ENCODE data around the gene KIAA1755.

KIAA1755 gene

DNA sequence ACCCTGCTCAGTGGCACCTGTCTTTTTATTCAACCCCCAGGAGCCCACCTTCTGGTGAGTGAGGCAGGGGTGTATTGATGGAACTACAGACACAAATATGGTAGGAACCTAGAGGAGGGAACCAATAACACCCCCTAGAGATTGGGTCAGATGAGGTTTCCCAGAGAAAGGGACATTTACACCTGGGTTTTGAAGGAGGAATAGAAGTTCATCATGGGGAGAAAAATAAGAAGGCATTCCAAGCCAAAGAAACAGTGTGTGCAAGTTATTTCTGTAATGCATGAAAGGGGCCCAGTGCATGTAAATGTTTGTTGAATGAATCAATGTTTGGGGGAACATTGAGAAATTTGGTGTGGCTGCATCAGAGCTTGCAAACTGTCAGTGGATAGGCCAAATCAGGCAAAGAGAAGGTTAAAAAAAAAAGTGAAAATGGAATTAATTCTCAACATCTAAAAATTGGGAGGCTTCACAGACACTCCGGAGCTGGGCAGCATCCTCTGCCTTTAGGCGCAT lies 11.1 kb upstream of the KIAA1755 start:
- no peak overlapping the region for H3K4me3 ChIP-seq (ENCODE audit: low read length)
- 0 out of 2 replicates have a peak, but pooled peaks cover 2% of the 10 kb centered on the region for H3K4me1 ChIP-seq (ENCODE audit: insufficient read depth, low read length)
- WGBS: 95% methylated on average over 2 of the region's 2 CpGs
- H3K9ac ChIP-seq (ENCODE audit: low read depth, low read length): no peak overlapping the region
- no peaks in the 10 kb centered on the region for H3K27me3 ChIP-seq (ENCODE audit: insufficient read depth, low read length)
- H3K9me3 ChIP-seq (ENCODE audit: insufficient read depth, low read depth, low read length): no peaks in the 10 kb centered on the region
- no peaks in the 10 kb centered on the region for H3K36me3 ChIP-seq (ENCODE audit: insufficient read depth, low read length)
- no peak overlapping the region for H3K27ac ChIP-seq (ENCODE audit: low read depth, low read length)

GRCh38 chr20:38270869-38271605 lies 10.5 kb upstream of the KIAA1755 start:
- no peaks in the 10 kb centered on the region for H3K9me3 ChIP-seq (ENCODE audit: insufficient read depth, low read depth, low read length)
- H3K27me3 ChIP-seq (ENCODE audit: insufficient read depth, low read length): peaks cover 3% of the 10 kb centered on the region; the same call in 1 of the 2 replicates
- 90% methylated on average over 10 of the region's 10 CpGs for WGBS
- H3K4me3 ChIP-seq (ENCODE audit: low read length): no peak overlapping the region
- H3K4me1 ChIP-seq (ENCODE audit: insufficient read depth, low read length): 0 out of 2 replicates have a peak, but pooled peaks cover 2% of the 10 kb centered on the region
- no peaks in the 10 kb centered on the region for H3K36me3 ChIP-seq (ENCODE audit: insufficient read depth, low read length)
- no peak overlapping the region for H3K9ac ChIP-seq (ENCODE audit: low read depth, low read length)
- H3K27ac ChIP-seq (ENCODE audit: low read depth, low read length): no peak overlapping the region

- Histone ChIP-seq H3K4me3 (ENCODE audit: low read length) (no peak overlapping the region), H3K27ac (ENCODE audit: low read depth, low read length) (no peak overlapping the region), H3K27me3 (ENCODE audit: insufficient read depth, low read length) (peaks cover 3% of the 10 kb centered on the region; the same call in 1 of the 2 replicates), H3K4me1 (ENCODE audit: insufficient read depth, low read length) (no peaks in the 10 kb centered on the region), H3K36me3 (ENCODE audit: insufficient read depth, low read length) (no peaks in the 10 kb centered on the region), H3K9ac (ENCODE audit: low read depth, low read length) (no peak overlapping the region), H3K9me3 (ENCODE audit: insufficient read depth, low read depth, low read length) (no peaks in the 10 kb centered on the region)
- WGBS: 87% methylated on average over 5 of the region's 6 CpGs
Measured at GRCh38 chr20:38269715-38270114, 9.2 kb upstream of the KIAA1755 start.

GRCh38 chr20:38269040-38269439 lies 8.5 kb upstream of the KIAA1755 start:
- Histone ChIP-seq H3K9ac (ENCODE audit: low read depth, low read length) (no peak overlapping the region), H3K36me3 (ENCODE audit: insufficient read depth, low read length) (no peaks in the 10 kb centered on the region), H3K27me3 (ENCODE audit: insufficient read depth, low read length) (peaks cover 3% of the 10 kb centered on the region; the same call in 1 of the 2 replicates), H3K4me1 (ENCODE audit: insufficient read depth, low read length) (no peaks in the 10 kb centered on the region), H3K27ac (ENCODE audit: low read depth, low read length) (no peak overlapping the region), H3K9me3 (ENCODE audit: insufficient read depth, low read depth, low read length) (no peaks in the 10 kb centered on the region), H3K4me3 (ENCODE audit: low read length) (no peak overlapping the region)
- WGBS: 97% methylated on average over 3 of the region's 3 CpGs

- Histone ChIP-seq H3K9ac (ENCODE audit: low read depth, low read length) (no peak overlapping the region), H3K4me3 (ENCODE audit: low read length) (no peak overlapping the region), H3K4me1 (ENCODE audit: insufficient read depth, low read length) (no peaks in the 10 kb centered on the region), H3K27ac (ENCODE audit: low read depth, low read length) (no peak overlapping the region), H3K27me3 (ENCODE audit: insufficient read depth, low read length) (peaks cover 3% of the 10 kb centered on the region; the same call in 1 of the 2 replicates), H3K36me3 (ENCODE audit: insufficient read depth, low read length) (no peaks in the 10 kb centered on the region), H3K9me3 (ENCODE audit: insufficient read depth, low read depth, low read length) (no peaks in the 10 kb centered on the region)
- 91% methylated on average over 5 of the region's 5 CpGs for WGBS
Measured at GRCh38 chr20:38267901-38268514, 7.5 kb upstream of the KIAA1755 start.

DNA sequence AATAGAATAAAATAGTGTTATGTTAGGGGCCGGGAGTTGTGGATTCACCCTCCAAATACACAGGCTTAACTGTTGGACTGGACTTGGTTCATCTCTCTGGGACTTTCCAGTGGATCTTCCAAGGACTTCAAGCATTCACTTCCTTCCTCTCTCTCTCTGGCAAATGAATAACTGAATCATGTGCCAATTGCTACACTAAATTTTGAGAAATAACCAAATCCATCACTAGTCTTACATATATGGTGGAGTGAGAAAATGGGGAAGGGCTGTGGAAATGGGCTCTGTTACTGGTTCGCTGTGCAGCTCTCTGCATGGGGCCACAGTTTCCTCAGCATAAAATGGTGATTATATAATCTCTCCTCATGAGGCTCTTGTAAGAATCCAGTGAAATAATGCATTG lies 6.8 kb upstream of the KIAA1755 start:
- WGBS: 97% methylated on average over 2 of the region's 2 CpGs
- Histone ChIP-seq H3K9me3 (ENCODE audit: insufficient read depth, low read depth, low read length) (no peaks in the 10 kb centered on the region), H3K4me3 (ENCODE audit: low read length) (no peak overlapping the region), H3K9ac (ENCODE audit: low read depth, low read length) (no peak overlapping the region), H3K36me3 (ENCODE audit: insufficient read depth, low read length) (no peaks in the 10 kb centered on the region), H3K4me1 (ENCODE audit: insufficient read depth, low read length) (no peaks in the 10 kb centered on the region), H3K27me3 (ENCODE audit: insufficient read depth, low read length) (peaks cover 3% of the 10 kb centered on the region; the same call in 1 of the 2 replicates), H3K27ac (ENCODE audit: low read depth, low read length) (no peak overlapping the region)

- Histone ChIP-seq H3K9ac (ENCODE audit: low read depth, low read length) (no peak overlapping the region), H3K27me3 (ENCODE audit: insufficient read depth, low read length) (peaks cover 3% of the 10 kb centered on the region; the same call in 1 of the 2 replicates), H3K4me1 (ENCODE audit: insufficient read depth, low read length) (no peaks in the 10 kb centered on the region), H3K9me3 (ENCODE audit: insufficient read depth, low read depth, low read length) (no peaks in the 10 kb centered on the region), H3K4me3 (ENCODE audit: low read length) (no peak overlapping the region), H3K36me3 (ENCODE audit: insufficient read depth, low read length) (no peaks in the 10 kb centered on the region), H3K27ac (ENCODE audit: low read depth, low read length) (no peak overlapping the region)
- WGBS: 100% methylated on average over 2 of the region's 2 CpGs
Measured at GRCh38 chr20:38266426-38266825, 5.9 kb upstream of the KIAA1755 start.

GRCh38 chr20:38262931-38263330 lies 2.4 kb upstream of the KIAA1755 start:
- Histone ChIP-seq H3K36me3 (ENCODE audit: insufficient read depth, low read length) (no peaks in the 10 kb centered on the region), H3K4me1 (ENCODE audit: insufficient read depth, low read length) (0 out of 2 replicates have a peak, but pooled peaks cover 6% of the 10 kb centered on the region), H3K9me3 (ENCODE audit: insufficient read depth, low read depth, low read length) (no peaks in the 10 kb centered on the region), H3K4me3 (ENCODE audit: low read length) (no peak overlapping the region), H3K9ac (ENCODE audit: low read depth, low read length) (no peak overlapping the region), H3K27ac (ENCODE audit: low read depth, low read length) (no peak overlapping the region), H3K27me3 (ENCODE audit: insufficient read depth, low read length) (peaks cover 22% of the 10 kb centered on the region)
- 89% methylated on average over 3 of the region's 6 CpGs for WGBS

- no peaks in the 10 kb centered on the region for H3K36me3 ChIP-seq (ENCODE audit: insufficient read depth, low read length)
Measured at GRCh38 chr20:38261054-38261390, 487 bp upstream of the KIAA1755 start.

GRCh38 chr20:38260025-38260377 lies 534 bp downstream of the KIAA1755 start:
- Histone ChIP-seq H3K36me3 (ENCODE audit: insufficient read depth, low read length) (no peaks in the 10 kb centered on the region), H3K9me3 (ENCODE audit: insufficient read depth, low read depth, low read length) (no peaks in the 10 kb centered on the region), H3K27me3 (ENCODE audit: insufficient read depth, low read length) (peaks cover 19% of the 10 kb centered on the region), H3K4me3 (ENCODE audit: low read length) (peak overlapping the region; percentile 54), H3K4me1 (ENCODE audit: insufficient read depth, low read length) (0 out of 2 replicates have a peak, but pooled peaks cover 6% of the 10 kb centered on the region), H3K27ac (ENCODE audit: low read depth, low read length) (no peak overlapping the region), H3K9ac (ENCODE audit: low read depth, low read length) (no peak overlapping the region)
- 14% methylated on average over 5 of the region's 5 CpGs for WGBS

More at GRCh38 chr20:38261054-38261390, 487 bp upstream of the KIAA1755 start:
- H3K9ac ChIP-seq (ENCODE audit: low read depth, low read length): no peak overlapping the region
- peaks cover 19% of the 10 kb centered on the region for H3K27me3 ChIP-seq (ENCODE audit: insufficient read depth, low read length)
- 0 out of 2 replicates have a peak, but pooled peaks cover 6% of the 10 kb centered on the region for H3K4me1 ChIP-seq (ENCODE audit: insufficient read depth, low read length)
- H3K4me3 ChIP-seq (ENCODE audit: low read length): peak overlapping the region; percentile 31
- H3K9me3 ChIP-seq (ENCODE audit: insufficient read depth, low read depth, low read length): no peaks in the 10 kb centered on the region
- WGBS: 59% methylated on average over 8 of the region's 8 CpGs
- no peak overlapping the region for H3K27ac ChIP-seq (ENCODE audit: low read depth, low read length)

DNA sequence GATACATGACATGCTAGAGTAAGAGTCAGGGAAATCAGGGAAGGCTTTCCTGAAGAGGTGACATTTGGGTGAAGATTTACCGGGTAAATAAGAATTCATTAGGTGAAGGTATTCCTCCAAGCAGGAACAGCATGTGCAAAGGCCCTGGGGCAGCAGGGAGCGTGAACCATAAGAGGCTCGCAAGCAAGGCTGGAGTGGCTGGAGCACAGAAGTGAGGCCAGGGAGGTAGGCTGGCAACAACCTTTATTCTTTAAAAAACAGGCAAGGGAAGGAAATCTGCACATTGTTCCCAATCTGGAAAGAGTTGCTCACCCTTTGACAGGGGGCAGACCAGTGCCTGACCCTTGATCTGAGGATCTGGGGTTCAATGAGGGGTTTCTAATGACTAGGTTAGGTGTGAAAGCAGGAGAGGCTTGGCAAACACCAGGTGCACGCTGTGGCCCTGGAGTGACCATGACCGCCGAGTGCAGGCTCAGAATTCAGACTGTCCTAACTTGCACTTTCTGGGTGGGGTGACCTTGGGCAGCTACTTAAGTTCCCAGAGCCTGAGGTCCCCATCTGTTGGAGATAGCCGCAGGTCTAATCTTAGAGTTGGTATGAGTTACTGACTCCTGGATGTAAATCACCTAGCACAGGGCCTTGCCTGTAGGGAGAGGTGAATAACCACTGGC lies 1.9 kb downstream of the KIAA1755 start:
- 93% methylated on average over 7 of the region's 7 CpGs for WGBS
- H3K27me3 ChIP-seq (ENCODE audit: insufficient read depth, low read length): peaks cover 19% of the 10 kb centered on the region
- H3K9me3 ChIP-seq (ENCODE audit: insufficient read depth, low read depth, low read length): no peaks in the 10 kb centered on the region
- H3K36me3 ChIP-seq (ENCODE audit: insufficient read depth, low read length): no peaks in the 10 kb centered on the region
- 0 out of 2 replicates have a peak, but pooled peaks cover 6% of the 10 kb centered on the region for H3K4me1 ChIP-seq (ENCODE audit: insufficient read depth, low read length)
- H3K27ac ChIP-seq (ENCODE audit: low read depth, low read length): no peak overlapping the region
- H3K4me3 ChIP-seq (ENCODE audit: low read length): no peak overlapping the region
- no peak overlapping the region for H3K9ac ChIP-seq (ENCODE audit: low read depth, low read length)

Measured in HUES64 (cell line).